ENCODE data around the gene SLC6A16.
"Not testable (repeated sequence)": the region's sequence is repeated elsewhere in the genome, so short reads cannot be mapped to it uniquely, and the experiment has no call there.

The SLC6A16 gene

GRCh38 chr19:49338691-49339300 is 13.8 kb upstream of the SLC6A16 start:
- Mint-ChIP-seq H3K9me3 (no peaks in the 10 kb centered on the region), H3K4me1 (ENCODE audit: low read depth) (peaks cover 36% of the 10 kb centered on the region), H3K27ac (no peak overlapping the region), H3K36me3 (ENCODE audit: low read depth) (peaks cover 33% of the 10 kb centered on the region), H3K4me3 (no peak overlapping the region), H3K27me3 (ENCODE audit: low read depth) (no peaks in the 10 kb centered on the region)

- Mint-ChIP-seq H3K4me1 (ENCODE audit: low read depth) (peaks cover 42% of the 10 kb centered on the region), H3K36me3 (ENCODE audit: low read depth) (peaks cover 35% of the 10 kb centered on the region), H3K27ac (no peak overlapping the region)
Measured at GRCh38 chr19:49338023-49338677, 13.2 kb upstream of the SLC6A16 start.

GRCh38 chr19:49337267-49338022 is 12.5 kb upstream of the SLC6A16 start:
- H3K4me3 Mint-ChIP-seq = peak overlapping the region; percentile 52
- H3K36me3 Mint-ChIP-seq (ENCODE audit: low read depth) = peaks cover 30% of the 10 kb centered on the region

More at GRCh38 chr19:49338023-49338677, 13.2 kb upstream of the SLC6A16 start:
- H3K9me3 Mint-ChIP-seq = no peaks in the 10 kb centered on the region
- H3K27me3 Mint-ChIP-seq (ENCODE audit: low read depth) = no peaks in the 10 kb centered on the region
- H3K4me3 Mint-ChIP-seq = no peak overlapping the region

DNA sequence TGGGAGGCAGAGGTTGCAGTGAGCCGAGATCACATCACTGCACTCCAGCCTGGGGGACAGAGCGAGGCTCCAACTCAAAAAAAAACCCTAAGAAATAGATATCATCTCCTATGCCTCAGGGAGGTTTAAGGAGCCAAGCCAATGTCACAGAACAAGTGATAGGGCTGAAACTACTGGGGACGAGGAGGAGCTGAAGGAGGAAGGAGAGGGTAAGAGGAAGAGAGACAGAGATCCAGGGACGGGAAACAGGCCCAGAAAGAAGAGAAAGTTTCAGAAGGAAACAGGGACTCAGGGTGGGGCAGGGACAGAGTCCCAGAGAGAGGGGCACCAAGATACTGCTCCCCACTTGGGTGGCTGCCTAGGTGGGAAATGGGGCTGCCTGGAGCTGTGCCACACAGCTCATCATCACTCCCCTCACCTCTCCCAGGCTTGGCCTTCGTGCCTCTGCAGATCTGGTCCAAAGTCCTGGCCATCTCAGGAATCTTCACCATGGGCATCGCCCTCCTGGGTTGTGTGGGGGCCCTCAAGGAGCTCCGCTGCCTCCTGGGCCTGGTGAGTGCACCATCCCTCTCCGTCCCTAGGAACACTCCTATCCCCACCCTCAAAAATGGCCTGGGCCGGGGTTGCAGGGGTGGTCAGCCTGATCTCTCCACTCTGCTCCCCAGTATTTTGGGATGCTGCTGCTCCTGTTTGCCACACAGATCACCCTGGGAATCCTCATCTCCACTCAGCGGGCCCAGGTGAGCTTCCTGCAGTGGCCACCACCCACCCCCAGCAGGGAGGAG is 11.7 kb upstream of the SLC6A16 start:
- Mint-ChIP-seq H3K36me3 (ENCODE audit: low read depth) (peaks cover 30% of the 10 kb centered on the region), H3K4me1 (ENCODE audit: low read depth) (peaks cover 53% of the 10 kb centered on the region), H3K27ac (peak overlapping the region; percentile 26), H3K9me3 (no peaks in the 10 kb centered on the region), H3K27me3 (ENCODE audit: low read depth) (no peaks in the 10 kb centered on the region), H3K4me3 (peak overlapping the region; percentile 99)

More at GRCh38 chr19:49337267-49338022, 12.5 kb upstream of the SLC6A16 start:
- peak overlapping the region; percentile 57 for H3K27ac Mint-ChIP-seq
- H3K4me1 Mint-ChIP-seq (ENCODE audit: low read depth) = peaks cover 47% of the 10 kb centered on the region
- H3K27me3 Mint-ChIP-seq (ENCODE audit: low read depth) = no peaks in the 10 kb centered on the region
- no peaks in the 10 kb centered on the region for H3K9me3 Mint-ChIP-seq

- Mint-ChIP-seq H3K27me3 (ENCODE audit: low read depth) (no peaks in the 10 kb centered on the region), H3K9me3 (no peaks in the 10 kb centered on the region), H3K4me3 (peak overlapping the region; percentile 99), H3K36me3 (ENCODE audit: low read depth) (peaks cover 30% of the 10 kb centered on the region), H3K4me1 (ENCODE audit: low read depth) (peaks cover 56% of the 10 kb centered on the region), H3K27ac (peak overlapping the region; percentile 99)
Measured at GRCh38 chr19:49335784-49336481, 10.9 kb upstream of the SLC6A16 start.

GRCh38 chr19:49335071-49335783 is 10.2 kb upstream of the SLC6A16 start, which contains the start of gene CD37:
Gene CD37, plus strand, starts transcription at chr19:49335406. Its CDS starts 135 bp downstream, at chr19:49335541.
- Mint-ChIP-seq H3K27me3 (ENCODE audit: low read depth) (no peaks in the 10 kb centered on the region), H3K9me3 (no peaks in the 10 kb centered on the region), H3K36me3 (ENCODE audit: low read depth) (peaks cover 28% of the 10 kb centered on the region), H3K4me3 (peak within 1 kb of the TSS; percentile 99), H3K27ac (peak within 1 kb of the TSS; percentile 99), H3K4me1 (ENCODE audit: low read depth) (peaks cover 54% of the 10 kb centered on the region)

DNA sequence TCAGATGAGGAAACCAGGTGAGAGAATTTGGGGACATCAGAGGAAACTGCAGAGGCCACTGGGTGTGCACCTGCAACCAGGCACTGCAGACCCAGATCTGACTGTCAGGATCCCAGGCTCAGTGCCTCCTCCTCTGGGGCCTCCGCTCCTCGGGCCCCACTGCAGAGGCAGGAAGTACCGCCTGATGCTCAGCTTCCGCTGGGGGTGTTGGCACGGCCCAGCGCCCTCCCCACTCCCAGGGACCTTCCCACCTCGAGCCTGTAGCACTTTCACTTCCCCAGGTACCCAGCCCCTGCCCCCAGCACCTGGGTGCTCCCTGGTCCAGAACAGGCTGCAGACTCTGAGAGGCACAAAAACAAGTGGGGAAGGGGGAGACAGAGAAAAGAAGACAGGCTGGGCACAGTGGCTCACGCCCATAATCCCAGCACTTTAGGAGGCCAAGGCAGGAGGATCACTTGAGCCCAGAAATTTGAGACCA is 8.9 kb upstream of the SLC6A16 start:
- peaks cover 56% of the 10 kb centered on the region for H3K4me1 Mint-ChIP-seq (ENCODE audit: low read depth)
- H3K27ac Mint-ChIP-seq = peak overlapping the region; percentile 94
- peak overlapping the region; percentile 82 for H3K4me3 Mint-ChIP-seq
- peaks cover 24% of the 10 kb centered on the region for H3K36me3 Mint-ChIP-seq (ENCODE audit: low read depth)
- no peaks in the 10 kb centered on the region for H3K27me3 Mint-ChIP-seq (ENCODE audit: low read depth)
- H3K9me3 Mint-ChIP-seq = no peaks in the 10 kb centered on the region

DNA sequence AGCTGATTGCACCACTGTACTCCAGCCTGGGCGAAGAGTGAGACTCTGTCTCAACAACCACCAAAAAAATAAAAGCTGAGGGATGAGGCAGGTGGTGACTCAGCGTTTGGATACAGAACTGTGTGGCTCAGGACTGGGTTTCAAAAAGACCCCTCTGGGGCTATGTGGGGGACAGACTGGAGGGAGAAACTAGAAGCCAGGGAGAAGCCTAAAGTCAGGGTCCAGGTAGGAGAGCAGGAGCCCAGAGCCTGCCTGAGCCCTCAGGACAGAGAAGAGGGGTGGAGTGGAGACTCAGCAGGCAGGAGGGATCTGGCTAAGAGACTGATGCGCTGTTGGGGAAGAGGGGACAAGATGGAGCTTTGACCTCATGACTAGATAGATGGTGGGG is 8.4 kb upstream of the SLC6A16 start:
- no peaks in the 10 kb centered on the region for H3K27me3 Mint-ChIP-seq (ENCODE audit: low read depth)
- H3K4me1 Mint-ChIP-seq (ENCODE audit: low read depth) = peaks cover 55% of the 10 kb centered on the region
- H3K4me3 Mint-ChIP-seq = peak overlapping the region; percentile 82
- H3K36me3 Mint-ChIP-seq (ENCODE audit: low read depth) = peaks cover 20% of the 10 kb centered on the region
- H3K9me3 Mint-ChIP-seq = no peaks in the 10 kb centered on the region
- H3K27ac Mint-ChIP-seq = peak overlapping the region; percentile 94

GRCh38 chr19:49332691-49333417 is 7.9 kb upstream of the SLC6A16 start:
- H3K4me1 Mint-ChIP-seq (ENCODE audit: low read depth) = peaks cover 55% of the 10 kb centered on the region
- H3K9me3 Mint-ChIP-seq; H3K27me3 Mint-ChIP-seq (ENCODE audit: low read depth): not testable (repeated sequence)
- peaks cover 18% of the 10 kb centered on the region for H3K36me3 Mint-ChIP-seq (ENCODE audit: low read depth)
- H3K27ac Mint-ChIP-seq = peak overlapping the region; percentile 94
- peak overlapping the region; percentile 25 for H3K4me3 Mint-ChIP-seq

- H3K4me1 Mint-ChIP-seq (ENCODE audit: low read depth) = peaks cover 52% of the 10 kb centered on the region
- H3K27ac Mint-ChIP-seq = peak overlapping the region; percentile 38
- H3K36me3 Mint-ChIP-seq (ENCODE audit: low read depth) = peaks cover 13% of the 10 kb centered on the region
- no peaks in the 10 kb centered on the region for H3K9me3 Mint-ChIP-seq
- H3K4me3 Mint-ChIP-seq = no peak overlapping the region
- H3K27me3 Mint-ChIP-seq (ENCODE audit: low read depth) = no peaks in the 10 kb centered on the region
Measured at GRCh38 chr19:49331616-49332055, 6.6 kb upstream of the SLC6A16 start.

GRCh38 chr19:49331187-49331586 is 6.2 kb upstream of the SLC6A16 start:
- H3K4me1 Mint-ChIP-seq (ENCODE audit: low read depth) = peaks cover 49% of the 10 kb centered on the region
- H3K27me3 Mint-ChIP-seq (ENCODE audit: low read depth); H3K9me3 Mint-ChIP-seq; H3K4me3 Mint-ChIP-seq: not testable (repeated sequence)
- peaks cover 12% of the 10 kb centered on the region for H3K36me3 Mint-ChIP-seq (ENCODE audit: low read depth)
- H3K27ac Mint-ChIP-seq = peak overlapping the region; percentile 38

GRCh38 chr19:49328741-49329140 is 3.8 kb upstream of the SLC6A16 start:
- no peaks in the 10 kb centered on the region for H3K27me3 Mint-ChIP-seq (ENCODE audit: low read depth)
- no peak overlapping the region for H3K4me3 Mint-ChIP-seq
- no peak overlapping the region for H3K27ac Mint-ChIP-seq
- H3K4me1 Mint-ChIP-seq (ENCODE audit: low read depth) = peaks cover 42% of the 10 kb centered on the region
- H3K9me3 Mint-ChIP-seq = no peaks in the 10 kb centered on the region
- peaks cover 12% of the 10 kb centered on the region for H3K36me3 Mint-ChIP-seq (ENCODE audit: low read depth)
